Right lung (tissue), 10 donors: ENCODE measurements around the gene IPO7. TPM values are rescaled to one million over a fixed set of nuclear protein-coding genes. Genes with fewer than 3 reads are reported as not detected.
A peak's percentile ranks its signal among the peaks of the same experiment; 100 is the strongest.
"Not testable (repeated sequence)": the region's sequence is repeated elsewhere in the genome, so short reads cannot be mapped to it uniquely, and the experiment has no call there.

Experiments used
- DNase-seq, 2 donors: peaks; one replicate each; pipeline ENCODE4 v3.0.0-alpha.2; 2013
- long read RNA-seq, 8 donors: transcript quantifications; one replicate each; lab custom pipeline, GENCODE V29; 2026
- polyA plus RNA-seq, 5 donors: library from polyadenylated mRNA; unstranded; fragments of 120-200 nt; gene quantifications; one replicate each; pipeline versions ENCODE4 v1.2.1 to v1.2.3, GENCODE V29; 2013; ENCODE audit warnings: inconsistent platforms in 1 of 5, low replicate concordance in 1 of 5; ENCODE audit not compliant: insufficient read length in 5 of 5, insufficient read depth in 1 of 5

The IPO7 gene
- polyA plus RNA-seq: 100 to 1,000 TPM in 1 of 5 donors, 10 to 100 TPM in 4; 72.5 to 103 (median 98.9) TPM
- long read RNA-seq, donor 1, full-length matches to known transcripts: 12 of 17 reads
- long read RNA-seq, donor 1, partial matches to known transcripts: 5 of 17 reads
- long read RNA-seq, donor 1, other reads (novel, unspliced or antisense): 0 of 17 reads
- long read RNA-seq, donor 2, full-length matches to known transcripts: 5 of 5 reads
- long read RNA-seq, donor 2, partial matches to known transcripts: 0 of 5 reads
- long read RNA-seq, donor 2, other reads (novel, unspliced or antisense): 0 of 5 reads
- long read RNA-seq, donor 3, full-length matches to known transcripts: 8 of 14 reads
- long read RNA-seq, donor 3, partial matches to known transcripts: 6 of 14 reads
- long read RNA-seq, donor 3, other reads (novel, unspliced or antisense): 0 of 14 reads
- long read RNA-seq, donor 4, full-length matches to known transcripts: 5 of 5 reads
- long read RNA-seq, donor 4, partial matches to known transcripts: 0 of 5 reads
- long read RNA-seq, donor 4, other reads (novel, unspliced or antisense): 0 of 5 reads
- long read RNA-seq, donor 5, full-length matches to known transcripts: 5 of 11 reads
- long read RNA-seq, donor 5, partial matches to known transcripts: 6 of 11 reads
- long read RNA-seq, donor 5, other reads (novel, unspliced or antisense): 0 of 11 reads
- long read RNA-seq, donor 6, full-length matches to known transcripts: 8 of 29 reads
- long read RNA-seq, donor 6, partial matches to known transcripts: 21 of 29 reads
- long read RNA-seq, donor 6, other reads (novel, unspliced or antisense): 0 of 29 reads
- long read RNA-seq, donor 7, full-length matches to known transcripts: 5 of 5 reads
- long read RNA-seq, donor 7, partial matches to known transcripts: 0 of 5 reads
- long read RNA-seq, donor 7, other reads (novel, unspliced or antisense): 0 of 5 reads
- long read RNA-seq, donor 8, full-length matches to known transcripts: 5 of 5 reads
- long read RNA-seq, donor 8, partial matches to known transcripts: 0 of 5 reads
- long read RNA-seq, donor 8, other reads (novel, unspliced or antisense): 0 of 5 reads

- DNase-seq: peak; percentile 87
Measured at GRCh38 chr11:9384535-9385326, at the start of gene IPO7. IPO7 (plus strand) TSS chr11:9384652; CDS start chr11:9384764, 112 bp downstream.

GRCh38 chr11:9341638-9342178 is 42.7 kb upstream of the IPO7 start:
- no peak for DNase-seq

- DNase-seq: no peak
Measured at GRCh38 chr11:9344061-9344680, 40.3 kb upstream of the IPO7 start.

- DNase-seq: no peak
Measured at GRCh38 chr11:9347100-9347499, 37.4 kb upstream of the IPO7 start.

- not testable (repeated sequence) for DNase-seq
Measured at GRCh38 chr11:9347779-9348178, 36.7 kb upstream of the IPO7 start.

GRCh38 chr11:9351321-9351881 is 33.1 kb upstream of the IPO7 start:
- no peak for DNase-seq

GRCh38 chr11:9357041-9357440 is 27.4 kb upstream of the IPO7 start:
- DNase-seq: no peak

- DNase-seq: not testable (repeated sequence)
Measured at GRCh38 chr11:9360862-9361622, 23.4 kb upstream of the IPO7 start.

GRCh38 chr11:9362393-9362863 is 22.0 kb upstream of the IPO7 start:
- DNase-seq: no peak

- peak; percentile 92 for DNase-seq
Measured at GRCh38 chr11:9363954-9364912, 20.2 kb upstream of the IPO7 start.

GRCh38 chr11:9367551-9367950 is 16.9 kb upstream of the IPO7 start:
- DNase-seq: no peak

- no peak for DNase-seq
Measured at GRCh38 chr11:9377036-9377435, 7.4 kb upstream of the IPO7 start.

- no peak for DNase-seq
Measured at GRCh38 chr11:9379041-9379440, 5.4 kb upstream of the IPO7 start.

- no peak for DNase-seq
Measured at GRCh38 chr11:9380773-9381172, 3.7 kb upstream of the IPO7 start.

GRCh38 chr11:9385327-9385899 is 961 bp downstream of the IPO7 start:
- no peak for DNase-seq

- DNase-seq: no peak
Measured at GRCh38 chr11:9386086-9386485, 1.6 kb downstream of the IPO7 start.

- DNase-seq: no peak
Measured at GRCh38 chr11:9386901-9387300, 2.4 kb downstream of the IPO7 start.

- DNase-seq: no peak
Measured at GRCh38 chr11:9396310-9396709, 11.9 kb downstream of the IPO7 start.
